HG02870 (cell line): ENCODE results near the gene CELF4.

Experiments used
- ATAC-seq: cut with Tn5 transposase; IDR thresholded peaks from one replicate; pipeline ENCODE4 v1.9.1; 2021; ENCODE audit warnings: mild to moderate bottlenecking, moderate library complexity; ENCODE audit not compliant: unreplicated experiment

CELF4 gene

GRCh38 chr18:37246779-37247340 is 318.7 kb downstream of the CELF4 start:
- ATAC-seq, result no peak

- no peak for ATAC-seq
Measured at GRCh38 chr18:37244618-37245017, 321.0 kb downstream of the CELF4 start.

- no peak for ATAC-seq
Measured at GRCh38 chr18:37243741-37244140, 321.9 kb downstream of the CELF4 start.

GRCh38 chr18:37242826-37243560 is 322.6 kb downstream of the CELF4 start:
- no peak for ATAC-seq

- ATAC-seq, result no peak
Measured at GRCh38 chr18:37242091-37242490, 323.5 kb downstream of the CELF4 start.

- no peak for ATAC-seq
Measured at GRCh38 chr18:37238282-37239108, 327.1 kb downstream of the CELF4 start.

GRCh38 chr18:37235583-37235982 is 330.0 kb downstream of the CELF4 start:
- ATAC-seq, result no peak

GRCh38 chr18:37231251-37231650 is 334.3 kb downstream of the CELF4 start:
- ATAC-seq, result no peak

GRCh38 chr18:37230768-37231167 is 334.8 kb downstream of the CELF4 start:
- ATAC-seq, result no peak

- ATAC-seq, result no peak
Measured at GRCh38 chr18:37225279-37225678, 340.3 kb downstream of the CELF4 start.

GRCh38 chr18:37222999-37223378 is 342.6 kb downstream of the CELF4 start:
- no peak for ATAC-seq

- ATAC-seq, result no peak
Measured at GRCh38 chr18:37222354-37222998, 343.1 kb downstream of the CELF4 start.

GRCh38 chr18:37219257-37219656 is 346.3 kb downstream of the CELF4 start:
- no peak for ATAC-seq

GRCh38 chr18:37218022-37218590 is 347.5 kb downstream of the CELF4 start:
- ATAC-seq, result no peak

GRCh38 chr18:37210781-37211180 is 354.8 kb downstream of the CELF4 start:
- ATAC-seq, result no peak

- ATAC-seq, result no peak
Measured at GRCh38 chr18:37207343-37207742, 358.3 kb downstream of the CELF4 start.

- ATAC-seq, result no peak
Measured at GRCh38 chr18:37199741-37200140, 365.9 kb downstream of the CELF4 start.
